Measurements from ENCODE around the gene LAMB3. TPM values are rescaled to one million over a fixed set of nuclear protein-coding genes. Genes with fewer than 3 reads are reported as not detected.
"Not testable (repeated sequence)": the region's sequence is repeated elsewhere in the genome, so short reads cannot be mapped to it uniquely, and the experiment has no call there.

LAMB3 gene
- total RNA-seq, result 10.7 and 12.5 TPM in 2 replicates
- long read RNA-seq, full-length matches to known transcripts, result 9 of 21 reads
- long read RNA-seq, partial matches to known transcripts, result 11 of 21 reads
- long read RNA-seq, other reads (novel, unspliced or antisense), result 1 of 21 reads

DNA sequence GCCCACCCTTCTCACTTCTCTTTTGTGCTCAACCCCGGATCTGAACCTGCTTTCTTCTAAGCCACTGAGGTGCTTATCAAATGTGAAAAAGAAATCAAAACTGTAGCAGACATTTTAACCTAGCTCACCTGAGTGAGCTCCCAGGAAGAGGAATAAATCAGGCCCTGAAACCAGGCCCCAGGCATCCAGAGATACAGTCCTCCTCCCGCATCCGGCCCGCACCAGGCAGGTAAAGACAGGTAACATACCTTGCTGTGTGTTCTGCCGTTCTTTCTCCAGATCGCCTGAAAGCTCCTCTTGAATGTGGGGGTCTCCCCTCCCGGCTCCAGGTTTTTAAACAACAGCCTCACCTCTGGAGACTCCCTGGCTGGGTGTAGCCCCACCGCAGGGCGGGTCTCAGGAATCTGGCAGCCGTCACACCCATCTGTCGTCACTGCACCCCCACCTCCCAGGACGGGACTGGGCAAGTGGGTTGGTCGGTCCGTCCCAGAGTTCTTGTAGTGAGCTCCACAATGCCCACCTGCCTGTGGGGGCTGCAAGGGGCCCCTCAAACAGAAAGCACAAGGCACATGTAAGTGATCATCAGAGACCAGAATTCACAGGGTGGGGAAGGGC lies at the start of gene LAMB3:
TSS of gene LAMB3 (minus strand) at position 305 of the 615 bp plus-strand sequence. CDS start 1,481 bp downstream, outside the sequence.
- H3K4me3 Mint-ChIP-seq (ENCODE audit: low read depth), result peak within 1 kb of the TSS; percentile 54
- TF ChIP-seq, protein P1, sequence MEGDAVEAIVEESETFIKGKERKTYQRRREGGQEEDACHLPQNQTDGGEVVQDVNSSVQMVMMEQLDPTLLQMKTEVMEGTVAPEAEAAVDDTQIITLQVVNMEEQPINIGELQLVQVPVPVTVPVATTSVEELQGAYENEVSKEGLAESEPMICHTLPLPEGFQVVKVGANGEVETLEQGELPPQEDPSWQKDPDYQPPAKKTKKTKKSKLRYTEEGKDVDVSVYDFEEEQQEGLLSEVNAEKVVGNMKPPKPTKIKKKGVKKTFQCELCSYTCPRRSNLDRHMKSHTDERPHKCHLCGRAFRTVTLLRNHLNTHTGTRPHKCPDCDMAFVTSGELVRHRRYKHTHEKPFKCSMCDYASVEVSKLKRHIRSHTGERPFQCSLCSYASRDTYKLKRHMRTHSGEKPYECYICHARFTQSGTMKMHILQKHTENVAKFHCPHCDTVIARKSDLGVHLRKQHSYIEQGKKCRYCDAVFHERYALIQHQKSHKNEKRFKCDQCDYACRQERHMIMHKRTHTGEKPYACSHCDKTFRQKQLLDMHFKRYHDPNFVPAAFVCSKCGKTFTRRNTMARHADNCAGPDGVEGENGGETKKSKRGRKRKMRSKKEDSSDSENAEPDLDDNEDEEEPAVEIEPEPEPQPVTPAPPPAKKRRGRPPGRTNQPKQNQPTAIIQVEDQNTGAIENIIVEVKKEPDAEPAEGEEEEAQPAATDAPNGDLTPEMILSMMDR (IDR thresholded peaks at IDR 0.05; ENCODE audit: unreplicated experiment), result no peak
- peaks cover 6% of the 10 kb centered on the region for H3K27me3 Mint-ChIP-seq
- H3K4me1 Mint-ChIP-seq (ENCODE audit: low read depth), result peaks cover 42% of the 10 kb centered on the region
- peak within 1 kb of the TSS; percentile 93 for H3K27ac Mint-ChIP-seq
- no peaks in the 10 kb centered on the region for H3K36me3 Mint-ChIP-seq (ENCODE audit: insufficient read depth)
- H3K9me3 Mint-ChIP-seq (ENCODE audit: low read depth), result no peaks in the 10 kb centered on the region
- no peak for DNase-seq (ENCODE audit: low spot score, unreplicated experiment)

DNA sequence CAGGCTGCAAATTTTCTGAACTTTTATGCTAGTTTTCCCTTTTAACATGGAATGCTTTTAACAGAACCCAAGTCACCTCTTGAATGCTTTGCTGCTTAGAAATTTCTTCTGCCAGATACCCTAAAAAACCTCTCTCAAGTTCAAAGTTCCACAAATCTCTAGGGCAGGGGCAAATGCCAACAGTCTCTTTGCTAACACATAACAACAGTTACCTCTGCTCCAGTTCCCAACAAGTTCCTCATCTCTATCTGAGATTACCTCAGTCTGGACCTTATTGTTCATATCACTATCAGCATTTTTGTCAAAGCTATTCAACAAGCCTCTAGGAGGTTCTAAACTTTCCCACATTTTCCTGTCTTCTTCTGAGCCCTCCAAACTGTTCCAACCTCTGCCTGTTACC lies 48.5 kb upstream of the LAMB3 start:
- H3K27ac Mint-ChIP-seq; H3K4me3 Mint-ChIP-seq (ENCODE audit: low read depth); DNase-seq (ENCODE audit: low spot score, unreplicated experiment); H3K9me3 Mint-ChIP-seq (ENCODE audit: low read depth); H3K4me1 Mint-ChIP-seq (ENCODE audit: low read depth); H3K36me3 Mint-ChIP-seq (ENCODE audit: insufficient read depth): not testable (repeated sequence)
- peaks cover 26% of the 10 kb centered on the region for H3K27me3 Mint-ChIP-seq

DNA sequence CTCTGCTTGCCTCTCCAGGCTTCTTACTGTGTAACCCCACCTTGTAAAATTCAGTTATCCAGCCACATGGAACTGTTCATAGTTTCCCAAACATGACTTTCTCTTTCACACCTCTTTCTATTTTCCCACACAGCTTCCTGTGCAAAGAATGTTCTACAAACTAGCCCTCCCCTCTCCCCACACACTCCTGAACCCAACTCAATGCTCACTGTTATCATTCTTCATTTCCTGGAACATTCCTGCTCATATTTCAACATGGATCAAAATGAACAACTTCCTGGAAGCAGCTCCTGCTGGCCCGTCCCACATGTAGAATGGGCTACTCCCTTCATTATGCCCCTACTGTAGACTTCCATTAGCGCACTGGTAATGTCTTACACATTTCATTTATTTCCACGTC lies 44.9 kb upstream of the LAMB3 start:
- Mint-ChIP-seq H3K4me1 (ENCODE audit: low read depth) (no peaks in the 10 kb centered on the region), H3K4me3 (ENCODE audit: low read depth) (no peak overlapping the region), H3K27me3 (peaks cover 46% of the 10 kb centered on the region), H3K9me3 (ENCODE audit: low read depth) (no peaks in the 10 kb centered on the region), H3K36me3 (ENCODE audit: insufficient read depth) (no peaks in the 10 kb centered on the region), H3K27ac (no peak overlapping the region)
- DNase-seq (ENCODE audit: low spot score, unreplicated experiment), result no peak
- TF ChIP-seq, protein P1 (IDR thresholded peaks at IDR 0.05; ENCODE audit: unreplicated experiment), result no peak

DNA sequence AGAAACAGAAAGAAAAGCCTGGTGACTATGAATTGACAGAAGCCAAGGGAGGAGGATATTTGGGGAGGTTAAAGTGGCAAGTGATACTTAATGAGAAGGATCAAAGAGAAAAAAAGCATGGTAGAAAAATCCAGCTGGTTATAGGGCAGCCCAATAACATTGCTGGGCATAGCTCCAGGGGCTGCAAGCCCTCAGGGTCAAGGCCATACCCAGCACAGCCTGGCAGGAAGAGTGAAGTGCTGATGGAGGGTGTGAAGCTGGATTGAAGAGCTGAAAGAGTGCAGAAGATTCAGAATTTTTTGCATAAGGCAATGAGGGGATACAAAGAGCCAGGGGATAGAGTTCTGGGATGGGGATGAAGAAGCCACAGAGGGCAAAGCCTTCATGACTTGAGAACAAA lies 44.4 kb upstream of the LAMB3 start:
- Mint-ChIP-seq H3K27me3 (peaks cover 44% of the 10 kb centered on the region), H3K36me3 (ENCODE audit: insufficient read depth) (no peaks in the 10 kb centered on the region), H3K4me1 (ENCODE audit: low read depth) (no peaks in the 10 kb centered on the region)

DNA sequence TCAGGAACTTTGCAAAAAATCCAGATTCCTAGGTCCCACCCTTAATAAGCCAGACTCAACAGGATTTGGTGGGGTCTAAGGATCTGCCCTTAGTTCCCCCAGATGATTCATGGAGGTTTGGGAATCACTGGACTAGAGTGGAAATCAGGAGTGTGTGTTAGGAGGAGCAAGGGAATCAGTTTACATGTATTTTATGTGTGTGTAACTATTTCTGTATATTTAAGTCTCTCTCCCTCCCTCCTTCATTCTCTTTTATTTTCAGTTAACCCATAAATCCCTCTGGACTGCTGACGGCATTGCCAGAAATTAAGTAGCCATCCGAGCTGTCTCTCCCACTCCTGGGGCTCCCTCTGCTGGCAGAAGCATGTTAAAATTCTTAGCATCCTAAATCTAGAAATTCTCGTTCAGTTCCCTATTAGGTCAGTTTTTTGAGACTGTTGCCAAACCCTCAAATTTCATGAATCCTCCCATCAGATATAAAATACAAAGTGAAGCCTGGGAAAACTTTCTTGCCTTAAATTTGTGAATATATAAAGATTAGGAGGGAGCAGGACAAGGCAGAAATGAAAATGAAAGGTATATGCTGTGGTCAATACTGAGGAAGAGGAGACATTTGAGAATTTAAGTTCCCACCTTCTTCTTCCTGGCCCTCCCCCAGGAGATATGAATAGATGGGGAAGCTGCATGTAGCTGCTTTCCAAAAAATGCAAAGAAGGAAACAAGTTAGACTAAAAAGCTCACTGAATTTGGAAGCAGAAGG lies 40.7 kb upstream of the LAMB3 start:
- peak; percentile 64 for DNase-seq (ENCODE audit: low spot score, unreplicated experiment)
- Mint-ChIP-seq H3K4me1 (ENCODE audit: low read depth) (peaks cover 6% of the 10 kb centered on the region), H3K36me3 (ENCODE audit: insufficient read depth) (no peaks in the 10 kb centered on the region), H3K27me3 (peaks cover 37% of the 10 kb centered on the region), H3K4me3 (ENCODE audit: low read depth) (no peak overlapping the region), H3K9me3 (ENCODE audit: low read depth) (no peaks in the 10 kb centered on the region), H3K27ac (no peak overlapping the region)
- TF ChIP-seq, protein P1 (IDR thresholded peaks at IDR 0.05; ENCODE audit: unreplicated experiment), result peak; percentile 95

More for the DNA sequence above, 44.4 kb upstream of the LAMB3 start:
- no peaks in the 10 kb centered on the region for H3K9me3 Mint-ChIP-seq (ENCODE audit: low read depth)
- H3K4me3 Mint-ChIP-seq (ENCODE audit: low read depth), result no peak overlapping the region
- no peak overlapping the region for H3K27ac Mint-ChIP-seq
- no peak for DNase-seq (ENCODE audit: low spot score, unreplicated experiment)
- TF ChIP-seq, protein P1 (IDR thresholded peaks at IDR 0.05; ENCODE audit: unreplicated experiment), result no peak

All from progenitor cell of endocrine pancreas (in vitro differentiated cells).